HG03280 (cell line): Measurements from ENCODE around the gene KRT83.
"Not testable (repeated sequence)": the region's sequence is repeated elsewhere in the genome, so short reads cannot be mapped to it uniquely, and the experiment has no call there.

ENCODE experiments used
- ATAC-seq: cut with Tn5 transposase; IDR thresholded peaks from one replicate; pipeline ENCODE4 v1.9.1; 2021; ENCODE audit warnings: mild to moderate bottlenecking, moderate library complexity; ENCODE audit not compliant: unreplicated experiment

The KRT83 gene

GRCh38 chr12:52312086-52312485 is 9.1 kb downstream of the KRT83 start:
- no peak for ATAC-seq

DNA sequence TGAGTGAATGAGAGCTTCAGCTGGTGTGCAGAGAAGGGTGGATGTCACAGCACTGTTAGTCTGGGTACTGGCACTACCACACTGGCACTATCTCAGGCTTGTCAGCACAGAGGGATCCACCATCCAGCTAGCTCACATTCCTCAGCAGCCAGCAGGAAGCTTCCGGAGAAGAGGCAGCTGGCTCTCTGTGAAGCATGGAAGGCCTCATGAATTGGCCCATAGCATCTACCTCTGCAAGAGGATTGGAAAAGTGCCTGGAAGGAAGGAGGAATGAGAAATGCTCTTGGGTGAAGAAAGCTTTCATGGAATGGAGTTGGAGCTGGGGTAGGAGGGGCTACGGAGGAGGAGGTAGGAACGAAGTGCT is 9.9 kb downstream of the KRT83 start:
- ATAC-seq = no peak

- no peak for ATAC-seq
These were observed 10.4 kb downstream of the KRT83 start for GRCh38 chr12:52310622-52311284.

GRCh38 chr12:52308806-52309425 is 12.3 kb downstream of the KRT83 start:
- ATAC-seq = no peak

GRCh38 chr12:52307836-52308805 is 13.1 kb downstream of the KRT83 start:
- no peak for ATAC-seq

GRCh38 chr12:52306731-52307130 is 14.5 kb downstream of the KRT83 start:
- ATAC-seq = no peak

GRCh38 chr12:52305921-52306705 is 15.1 kb downstream of the KRT83 start:
- no peak for ATAC-seq

DNA sequence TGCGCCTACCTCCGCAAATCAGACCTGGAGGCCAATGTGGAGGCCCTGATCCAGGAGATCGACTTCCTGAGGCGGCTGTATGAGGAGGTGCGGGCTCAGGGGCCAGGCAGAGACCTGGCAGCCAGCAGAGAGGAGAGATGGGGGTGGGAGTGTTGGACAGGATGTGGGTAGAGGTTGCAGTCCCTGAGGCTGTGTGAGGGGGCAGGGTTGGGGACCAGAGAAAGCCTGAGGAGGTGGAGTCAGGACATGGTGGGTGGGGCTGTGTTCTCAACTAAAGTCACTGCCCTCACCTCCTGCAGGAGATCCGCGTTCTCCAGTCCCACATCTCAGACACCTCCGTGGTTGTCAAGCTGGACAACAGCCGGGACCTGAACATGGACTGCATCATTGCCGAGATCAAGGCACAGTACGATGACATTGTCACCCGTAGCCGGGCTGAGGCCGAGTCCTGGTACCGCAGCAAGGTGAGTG is 16.2 kb downstream of the KRT83 start:
- ATAC-seq = peak; percentile 65

DNA sequence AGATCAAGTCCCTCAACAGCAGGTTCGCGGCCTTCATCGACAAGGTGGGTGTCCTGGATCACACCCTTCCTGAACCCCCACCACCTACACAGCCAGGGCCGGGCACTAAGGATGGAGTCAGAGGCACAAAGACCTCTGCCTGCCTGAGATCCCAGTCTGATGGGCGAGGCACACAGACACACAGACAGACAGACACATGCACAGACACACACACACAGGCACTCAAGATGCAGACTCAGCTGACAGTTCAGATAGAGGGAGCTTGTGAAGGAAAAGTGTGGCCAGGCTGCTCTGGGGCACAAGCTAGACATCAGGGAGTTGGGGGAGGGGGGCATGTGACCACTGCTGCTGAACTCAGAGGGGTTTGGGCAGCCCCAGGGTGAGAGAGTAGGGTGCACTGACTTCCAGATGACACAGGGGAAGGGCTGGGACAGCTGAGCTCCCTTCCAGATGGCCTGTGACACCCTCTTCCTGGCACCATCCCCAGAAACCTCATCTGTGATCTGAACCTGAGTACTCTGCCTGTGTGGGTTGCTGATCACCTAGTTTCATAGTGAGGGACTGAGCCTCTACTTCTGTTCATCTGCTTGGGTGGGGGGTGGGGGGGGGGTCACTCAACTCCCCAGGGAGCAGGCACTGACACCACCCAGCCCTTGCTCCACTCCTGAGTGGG is 18.8 kb downstream of the KRT83 start:
- not testable (repeated sequence) for ATAC-seq

DNA sequence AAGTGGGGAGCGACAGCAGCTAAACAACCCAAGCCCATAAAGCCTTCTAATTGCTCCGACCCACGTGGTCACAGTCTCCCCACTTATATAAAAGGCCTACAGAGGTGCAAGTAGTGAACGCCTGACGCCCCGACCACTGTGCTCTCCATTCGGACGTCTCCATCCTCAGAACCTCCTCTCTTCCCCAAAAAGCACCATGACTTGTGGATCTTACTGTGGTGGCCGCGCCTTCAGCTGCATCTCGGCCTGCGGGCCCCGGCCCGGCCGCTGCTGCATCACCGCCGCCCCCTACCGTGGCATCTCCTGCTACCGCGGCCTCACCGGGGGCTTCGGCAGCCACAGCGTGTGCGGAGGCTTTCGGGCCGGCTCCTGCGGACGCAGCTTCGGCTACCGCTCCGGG is 19.5 kb downstream of the KRT83 start:
- not testable (repeated sequence) for ATAC-seq

- ATAC-seq = no peak
These were observed 20.2 kb downstream of the KRT83 start for GRCh38 chr12:52300796-52301691.

DNA sequence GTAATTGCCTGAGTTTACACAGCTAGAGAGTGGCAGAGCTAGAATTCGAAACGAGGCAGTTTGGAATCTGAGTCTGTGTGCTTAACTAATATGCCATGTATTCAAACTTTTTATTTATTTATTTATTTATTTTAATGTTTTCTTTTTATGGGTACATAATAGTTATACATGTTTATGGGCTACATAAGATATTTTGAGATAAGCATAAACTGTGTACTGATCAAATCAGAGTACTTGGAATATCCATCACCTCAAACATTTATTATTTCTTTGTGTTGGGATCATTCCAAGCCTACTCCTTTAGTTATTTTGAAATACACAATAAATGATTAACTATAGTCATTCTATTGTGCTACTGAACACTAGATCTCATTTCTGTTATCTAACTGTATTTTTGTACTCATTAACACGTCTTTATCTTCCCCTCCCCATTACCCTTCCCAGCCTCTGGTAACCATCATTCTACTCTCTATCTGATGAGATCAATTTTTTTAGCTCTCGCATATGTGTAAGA is 22.5 kb downstream of the KRT83 start:
- no peak for ATAC-seq

GRCh38 chr12:52296572-52297215 is 24.5 kb downstream of the KRT83 start:
- no peak for ATAC-seq

DNA sequence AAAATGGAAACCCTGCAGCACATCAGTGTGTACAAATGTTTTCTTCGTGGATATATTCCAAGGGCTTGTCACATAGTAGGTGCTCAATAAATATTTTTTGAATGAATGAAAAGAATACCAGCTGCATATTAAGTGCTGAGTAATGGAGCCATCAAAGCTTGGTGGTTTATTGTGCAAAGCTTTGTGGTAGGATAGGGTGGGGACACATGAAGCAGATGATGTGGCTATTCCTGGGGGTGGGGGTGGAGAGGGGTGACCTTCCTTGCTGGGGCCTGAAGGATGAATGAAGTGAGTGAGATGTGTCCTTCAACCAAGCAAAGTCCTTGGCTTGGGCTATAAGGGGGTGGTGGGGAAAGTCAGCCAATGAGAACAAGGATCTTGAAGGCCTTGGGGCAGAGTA is 25.5 kb downstream of the KRT83 start:
- ATAC-seq = no peak

GRCh38 chr12:52294803-52295202 is 26.4 kb downstream of the KRT83 start:
- ATAC-seq = no peak

DNA sequence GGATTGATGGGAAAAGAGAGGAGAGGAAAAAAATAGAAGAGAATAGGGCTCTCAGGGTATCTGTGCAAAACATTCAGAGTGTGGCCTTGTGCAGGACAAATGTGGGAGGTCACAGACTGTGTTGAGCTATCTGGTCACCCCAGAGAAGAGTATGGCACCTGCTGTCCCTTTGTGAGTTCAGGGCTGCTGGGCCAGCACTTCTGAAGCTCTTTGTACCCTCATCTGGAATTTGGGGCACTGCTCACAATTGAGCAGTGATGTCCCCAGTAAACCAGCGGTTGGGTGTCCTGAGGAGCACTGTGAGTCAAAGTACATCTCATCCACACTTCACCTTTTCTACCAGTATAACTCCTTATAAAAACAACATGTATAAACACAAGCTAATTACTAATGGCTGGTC is 27.3 kb downstream of the KRT83 start:
- no peak for ATAC-seq

DNA sequence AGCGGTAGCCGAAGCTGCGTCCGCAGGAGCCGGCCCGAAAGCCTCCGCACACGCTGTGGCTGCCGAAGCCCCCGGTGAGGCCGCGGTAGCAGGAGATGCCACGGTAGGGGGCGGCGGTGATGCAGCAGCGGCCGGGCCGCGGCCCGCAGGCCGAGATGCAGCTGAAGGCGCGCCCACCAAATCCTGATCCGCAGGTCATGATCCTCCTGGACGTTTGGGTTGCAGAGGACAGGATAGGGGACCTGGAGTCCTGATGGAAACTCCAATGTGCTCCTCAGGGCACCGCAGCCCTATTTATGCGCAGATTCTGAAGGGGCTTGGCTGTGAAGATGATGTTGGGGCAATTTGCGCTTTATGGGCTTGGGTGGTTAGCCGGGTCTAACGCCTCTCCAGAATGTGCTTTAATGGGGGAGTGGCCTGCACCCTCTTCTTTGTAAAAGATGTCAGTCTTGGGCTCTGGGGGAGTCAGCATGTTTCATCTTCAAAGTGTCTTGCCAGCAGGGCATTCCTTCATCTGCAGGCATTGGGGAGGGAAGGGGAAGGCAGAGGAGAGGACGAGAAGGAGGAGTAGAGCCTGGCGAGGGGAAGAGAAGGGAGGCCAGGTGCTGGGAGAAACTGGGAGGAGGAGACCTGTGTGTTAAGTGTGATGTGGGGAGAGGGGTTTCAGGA is 29.8 kb downstream of the KRT83 start, which contains the start of gene KRT81:
KRT81 (minus strand) TSS at position 268 of the 669 bp plus-strand sequence; CDS start at position 199, 69 bp downstream.
- ATAC-seq = no peak
